Measurements from ENCODE around the gene PTBP3.
A peak's percentile ranks its signal among the peaks of the same experiment; 100 is the strongest.

PTBP3 gene

GRCh38 chr9:112247090-112247489 is 86.3 kb downstream of the PTBP3 start (continued):
- TF ChIP-seq ZNF560 (tag by site-specific recombination; IDR thresholded peaks at IDR 0.05; ENCODE audit: borderline replicate concordance) (0 out of 2 replicates have a peak, but pooled peaks have one; percentile 10), ZXDB (tag by site-specific recombination; IDR thresholded peaks at IDR 0.05) (peak; percentile 42; the same call in 1 of the 2 replicates), ZBTB8A (tag by site-specific recombination; IDR thresholded peaks at IDR 0.05) (peak; percentile 40; the same call in 1 of the 2 replicates), ZNF555 (tag by site-specific recombination; conservative IDR thresholded peaks at IDR 0.05) (peak; percentile 61), ZNF324 (tag by site-specific recombination; IDR thresholded peaks at IDR 0.05) (no peak)

- no peaks in the 10 kb centered on the region for H3K36me3 ChIP-seq (ENCODE audit: control insufficient read depth in 2 of 2, insufficient read depth in 1 of 2, low read length in 2 of 2)
- ChIA-PET CTCF (no interaction called here), POLR2A (no interaction called here)
- TF ChIP-seq WT1 (tag by site-specific recombination; IDR thresholded peaks at IDR 0.05) (no peak), ZNF292 (tag by site-specific recombination; IDR thresholded peaks at IDR 0.05; ENCODE audit: borderline replicate concordance, low read depth) (no peak), ZNF514 (tag by site-specific recombination; IDR thresholded peaks at IDR 0.05) (no peak), ZSCAN23 (tag by site-specific recombination; IDR thresholded peaks at IDR 0.05) (no peak), TCF7L2 (IDR thresholded peaks at IDR 0.05; ENCODE audit: borderline replicate concordance, low read depth, low read length) (no peak)
- H3K27ac ChIP-seq (ENCODE audit: extremely low read depth, low read depth, low read length), result no peak overlapping the region
- no peaks in the 10 kb centered on the region for H3K9me3 ChIP-seq (ENCODE audit: control insufficient read depth, insufficient read depth, low read depth, low read length)
- no peak overlapping the region for H3K4me3 ChIP-seq (ENCODE audit: low read depth, low read length)
- no peaks in the 10 kb centered on the region for H3K4me1 ChIP-seq (ENCODE audit: control insufficient read depth, insufficient read depth, low read length)
Observed at GRCh38 chr9:112245126-112245525, 88.3 kb downstream of the PTBP3 start.

GRCh38 chr9:112242147-112242804 is 91.1 kb downstream of the PTBP3 start:
- H3K9me3 ChIP-seq (ENCODE audit: control insufficient read depth, insufficient read depth, low read depth, low read length), result no peaks in the 10 kb centered on the region
- TF ChIP-seq ZNF394 (tag by site-specific recombination; IDR thresholded peaks at IDR 0.05; ENCODE audit: borderline replicate concordance) (no peak), ZNF785 (tag by site-specific recombination; IDR thresholded peaks at IDR 0.05) (no peak), ZNF600 (tag by site-specific recombination; IDR thresholded peaks at IDR 0.05) (no peak), ZNF585B (tag by site-specific recombination; IDR thresholded peaks at IDR 0.05) (no peak), ELK4 (IDR thresholded peaks at IDR 0.05; ENCODE audit: borderline replicate concordance, low read depth, low read length) (no peak), ZNF362 (tag by site-specific recombination; IDR thresholded peaks at IDR 0.05) (no peak), ZNF114 (tag by site-specific recombination; IDR thresholded peaks at IDR 0.05) (no peak), ZNF701 (tag by site-specific recombination; IDR thresholded peaks at IDR 0.05) (no peak)
- no peaks in the 10 kb centered on the region for H3K4me1 ChIP-seq (ENCODE audit: control insufficient read depth, insufficient read depth, low read length)
- POLR2A ChIA-PET, result no interaction called here
- CTCF ChIA-PET, result interaction anchor here (0.5 kb wide), 1 partner anchor 49 kb away, joined by 3 read pairs; no protein-coding TSS in a partner anchor
- H3K27ac ChIP-seq (ENCODE audit: extremely low read depth, low read depth, low read length), result no peak overlapping the region
- H3K4me3 ChIP-seq (ENCODE audit: low read depth, low read length), result no peak overlapping the region
- no peaks in the 10 kb centered on the region for H3K36me3 ChIP-seq (ENCODE audit: control insufficient read depth in 2 of 2, insufficient read depth in 1 of 2, low read length in 2 of 2)

DNA sequence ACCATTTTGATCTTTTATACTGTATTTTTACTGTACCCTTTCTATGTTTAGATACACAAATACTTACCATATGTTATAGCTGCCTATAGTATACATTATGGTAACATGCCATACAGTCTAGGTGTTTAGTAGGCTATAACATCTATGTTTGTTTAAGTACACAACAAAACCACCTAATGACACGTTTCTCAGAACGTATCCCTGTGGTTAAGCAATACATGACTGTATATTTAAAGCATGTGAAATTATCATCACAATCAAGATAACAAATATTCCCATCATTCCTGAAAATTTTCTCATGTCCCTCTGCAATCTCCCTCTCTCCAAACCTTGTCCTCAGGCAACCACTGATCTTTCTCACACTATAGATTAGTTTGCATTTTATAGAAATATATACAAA is 91.9 kb downstream of the PTBP3 start:
- H3K9me3 ChIP-seq (ENCODE audit: control insufficient read depth, insufficient read depth, low read depth, low read length), result no peaks in the 10 kb centered on the region
- no peak overlapping the region for H3K27ac ChIP-seq (ENCODE audit: extremely low read depth, low read depth, low read length)
- no peaks in the 10 kb centered on the region for H3K4me1 ChIP-seq (ENCODE audit: control insufficient read depth, insufficient read depth, low read length)
- H3K36me3 ChIP-seq (ENCODE audit: control insufficient read depth in 2 of 2, insufficient read depth in 1 of 2, low read length in 2 of 2), result no peaks in the 10 kb centered on the region
- CTCF ChIA-PET, result interaction anchor here (0.6 kb wide), 1 partner anchor 15 kb away, joined by 3 read pairs; no protein-coding TSS in a partner anchor
- TF ChIP-seq ZNF629 (tag by site-specific recombination; IDR thresholded peaks at IDR 0.05), result no peak
- POLR2A ChIA-PET, result no interaction called here
- no peak overlapping the region for H3K4me3 ChIP-seq (ENCODE audit: low read depth, low read length)
